Measurements from ENCODE around the gene AKR7A2. TPM values are rescaled to one million over a fixed set of nuclear protein-coding genes. Genes with fewer than 3 reads are reported as not detected.

Gene AKR7A2
- total RNA-seq, 1 donor from 2014 or later, result 56.3 TPM

GRCh38 chr1:19325958-19326747 is 14.2 kb upstream of the AKR7A2 start:
- no peak for DNase-seq (ENCODE audit: low read depth, low spot score)

- no peak for DNase-seq (ENCODE audit: low read depth, low spot score)
Measured at GRCh38 chr1:19325368-19325957, 13.5 kb upstream of the AKR7A2 start.

GRCh38 chr1:19324665-19324990 is 12.7 kb upstream of the AKR7A2 start:
- no peak for DNase-seq (ENCODE audit: low read depth, low spot score)

GRCh38 chr1:19323987-19324664 is 12.2 kb upstream of the AKR7A2 start:
- DNase-seq (ENCODE audit: low read depth, low spot score), result no peak

- DNase-seq (ENCODE audit: low read depth, low spot score), result no peak
Measured at GRCh38 chr1:19322481-19322880, 10.5 kb upstream of the AKR7A2 start.

GRCh38 chr1:19321071-19321470 is 9.1 kb upstream of the AKR7A2 start:
- DNase-seq (ENCODE audit: low read depth, low spot score), result no peak

- no peak for DNase-seq (ENCODE audit: low read depth, low spot score)
Measured at GRCh38 chr1:19319196-19319595, 7.3 kb upstream of the AKR7A2 start.

GRCh38 chr1:19317126-19317910 is 5.4 kb upstream of the AKR7A2 start:
- no peak for DNase-seq (ENCODE audit: low read depth, low spot score)

GRCh38 chr1:19315378-19316198 is 3.6 kb upstream of the AKR7A2 start:
- no peak for DNase-seq (ENCODE audit: low read depth, low spot score)

- no peak for DNase-seq (ENCODE audit: low read depth, low spot score)
Measured at GRCh38 chr1:19313961-19314882, 2.3 kb upstream of the AKR7A2 start.

- no peak for DNase-seq (ENCODE audit: low read depth, low spot score)
Measured at GRCh38 chr1:19313636-19313959, 1.7 kb upstream of the AKR7A2 start.

- DNase-seq (ENCODE audit: low read depth, low spot score), result no peak
Measured at GRCh38 chr1:19312782-19313635, 1.1 kb upstream of the AKR7A2 start.

GRCh38 chr1:19311503-19311930 is 427 bp downstream of the AKR7A2 start:
- DNase-seq (ENCODE audit: low read depth, low spot score), result no peak

- no peak for DNase-seq (ENCODE audit: low read depth, low spot score)
Measured at GRCh38 chr1:19310720-19311502, 1.0 kb downstream of the AKR7A2 start.

- no peak for DNase-seq (ENCODE audit: low read depth, low spot score)
Measured at GRCh38 chr1:19310061-19310460, 1.9 kb downstream of the AKR7A2 start.

- no peak for DNase-seq (ENCODE audit: low read depth, low spot score)
Measured at GRCh38 chr1:19309123-19309813, 2.7 kb downstream of the AKR7A2 start.

GRCh38 chr1:19308509-19308907 is 3.4 kb downstream of the AKR7A2 start:
- DNase-seq (ENCODE audit: low read depth, low spot score), result no peak
